Head of caudate nucleus (tissue), 42 donors: ENCODE data around the gene NECTIN1.

Source experiments
- DNase-seq, 42 donors: peaks; one replicate each; pipeline versions ENCODE4 v3.0.0 to v3.0.0-alpha.2; 2020 to 2021; ENCODE audit warnings: mixed read lengths in 7 of 42
- intact Hi-C: fragments of 100-400 bp; cut with DNase I; formaldehyde crosslinking; loops from one replicate; pipeline ENCODE4 v1.15.0; 2022

NECTIN1 gene

GRCh38 chr11:119685111-119685746, 43.8 kb downstream of the NECTIN1 start:
- intact Hi-C loops, result no loop called here
- no peak for DNase-seq

- intact Hi-C loops, result no loop called here
- DNase-seq, result no peak
These were observed 44.5 kb downstream of the NECTIN1 start for GRCh38 chr11:119684361-119685110.

- intact Hi-C loops, result no loop called here
- DNase-seq, result no peak
These were observed 45.2 kb downstream of the NECTIN1 start for GRCh38 chr11:119683783-119684182.

- peak in 2 of 42 donors; percentile 37 to 48 for DNase-seq
- intact Hi-C loops, result no loop called here
These were observed 47.6 kb downstream of the NECTIN1 start for GRCh38 chr11:119681361-119681910.

- intact Hi-C loops, result no loop called here
- peak in 38 of 42 donors; percentile 13 to 86 (median 53) for DNase-seq
These were observed 48.2 kb downstream of the NECTIN1 start for GRCh38 chr11:119680541-119681360.

GRCh38 chr11:119679346-119679745, 49.7 kb downstream of the NECTIN1 start:
- intact Hi-C loops, result no loop called here
- no peak for DNase-seq

- intact Hi-C loops, result no loop called here
- no peak for DNase-seq
These were observed 50.6 kb downstream of the NECTIN1 start for GRCh38 chr11:119678351-119678750.

GRCh38 chr11:119677840-119678239, 51.2 kb downstream of the NECTIN1 start:
- intact Hi-C loops, result no loop called here
- no peak for DNase-seq

- intact Hi-C loops, result no loop called here
- DNase-seq, result no peak
These were observed 52.5 kb downstream of the NECTIN1 start for GRCh38 chr11:119676461-119677020.

- intact Hi-C loops, result no loop called here
- DNase-seq, result no peak
These were observed 55.2 kb downstream of the NECTIN1 start for GRCh38 chr11:119673759-119674336.

- intact Hi-C loops, result no loop called here
- DNase-seq, result no peak
These were observed 55.8 kb downstream of the NECTIN1 start for GRCh38 chr11:119673052-119673758.

- DNase-seq, result no peak
- intact Hi-C loops, result no loop called here
These were observed 56.4 kb downstream of the NECTIN1 start for GRCh38 chr11:119672597-119672996.

- DNase-seq, result peak; percentile 60 to 94 (median 86)
- intact Hi-C loops, result no loop called here
These were observed 57.4 kb downstream of the NECTIN1 start for GRCh38 chr11:119671561-119672015.

- intact Hi-C loops, result no loop called here
- DNase-seq, result peak; percentile 60 to 94 (median 86)
These were observed 57.9 kb downstream of the NECTIN1 start for GRCh38 chr11:119671051-119671450.

- no peak for DNase-seq
- intact Hi-C loops, result loop anchor here (2.0 to 5.0 kb wide), 3 partner anchors 187 to 439 kb away; no protein-coding TSS in a partner anchor
These were observed 59.5 kb downstream of the NECTIN1 start for GRCh38 chr11:119669487-119669886.

GRCh38 chr11:119668676-119669075, 60.3 kb downstream of the NECTIN1 start:
- DNase-seq, result no peak
- intact Hi-C loops, result loop anchor here (2.0 to 5.0 kb wide), 3 partner anchors 186 to 440 kb away; no protein-coding TSS in a partner anchor

GRCh38 chr11:119666463-119667131, 62.4 kb downstream of the NECTIN1 start:
- peak; percentile 54 to 95 (median 88) for DNase-seq
- intact Hi-C loops, result loop anchor here (2.0 to 5.0 kb wide), 3 partner anchors 62 to 211 kb away; partner anchors contain the start of gene NECTIN1
